ENCODE measurements around the gene SENP5. TPM values are rescaled to one million over a fixed set of nuclear protein-coding genes. Genes with fewer than 3 reads are reported as not detected.
A peak's percentile ranks its signal among the peaks of the same experiment; 100 is the strongest.

The SENP5 gene
- polyA plus RNA-seq, 2 donors, result 5.7 to 8.4 TPM

- no peaks in the 10 kb centered on the region for H3K27me3 ChIP-seq (ENCODE audit: control insufficient read depth in 1 of 2, insufficient read depth in 2 of 2, low read length in 2 of 2)
- no peak overlapping the region for H3K4me3 ChIP-seq (ENCODE audit: low read depth in 1 of 2, low read length in 2 of 2)
- H3K36me3 ChIP-seq (ENCODE audit: control insufficient read depth in 2 of 2, insufficient read depth in 2 of 2, low read length in 1 of 2), result peaks cover 0 to 12% of the 10 kb centered on the region in 2 donors
- peaks cover 3 to 5% of the 10 kb centered on the region in 2 donors for H3K4me1 ChIP-seq (ENCODE audit: control insufficient read depth in 2 of 2, insufficient read depth in 2 of 2, low read length in 1 of 2)
- no peaks in the 10 kb centered on the region for H3K9me3 ChIP-seq (ENCODE audit: control insufficient read depth in 2 of 2, insufficient read depth in 1 of 2, low read depth in 1 of 2, low read length in 1 of 2)
- WGBS, 2 donors, result 91 to 93% methylated on average over 11 of the region's 11 CpGs
- no peak overlapping the region for H3K27ac ChIP-seq (ENCODE audit: low read depth in 2 of 2, low read length in 1 of 2)
These were observed 97.5 kb downstream of the SENP5 start for GRCh38 chr3:196965112-196965803.

- Histone ChIP-seq H3K27me3 (ENCODE audit: control insufficient read depth in 1 of 2, insufficient read depth in 2 of 2, low read length in 2 of 2) (no peaks in the 10 kb centered on the region), H3K36me3 (ENCODE audit: control insufficient read depth in 2 of 2, insufficient read depth in 2 of 2, low read length in 1 of 2) (peaks cover 0 to 12% of the 10 kb centered on the region in 2 donors), H3K9me3 (ENCODE audit: control insufficient read depth in 2 of 2, insufficient read depth in 1 of 2, low read depth in 1 of 2, low read length in 1 of 2) (no peaks in the 10 kb centered on the region), H3K4me3 (ENCODE audit: low read depth in 1 of 2, low read length in 2 of 2) (no peak overlapping the region), H3K4me1 (ENCODE audit: control insufficient read depth in 2 of 2, insufficient read depth in 2 of 2, low read length in 1 of 2) (peaks cover 3 to 5% of the 10 kb centered on the region in 2 donors), H3K27ac (ENCODE audit: low read depth in 2 of 2, low read length in 1 of 2) (no peak overlapping the region)
- WGBS, 2 donors, result 95 to 98% methylated on average over 10 of the region's 10 CpGs
These were observed 98.1 kb downstream of the SENP5 start for GRCh38 chr3:196965804-196966173.

- peaks cover 0 to 12% of the 10 kb centered on the region in 2 donors for H3K36me3 ChIP-seq (ENCODE audit: control insufficient read depth in 2 of 2, insufficient read depth in 2 of 2, low read length in 1 of 2)
- no peak overlapping the region for H3K27ac ChIP-seq (ENCODE audit: low read depth in 2 of 2, low read length in 1 of 2)
- H3K27me3 ChIP-seq (ENCODE audit: control insufficient read depth in 1 of 2, insufficient read depth in 2 of 2, low read length in 2 of 2), result no peaks in the 10 kb centered on the region
- H3K9me3 ChIP-seq (ENCODE audit: control insufficient read depth in 2 of 2, insufficient read depth in 1 of 2, low read depth in 1 of 2, low read length in 1 of 2), result no peaks in the 10 kb centered on the region
- 82 to 85% methylated on average over 47 of the region's 47 CpGs for WGBS, 2 donors
- H3K4me3 ChIP-seq (ENCODE audit: low read depth in 1 of 2, low read length in 2 of 2), result no peak overlapping the region
- peaks cover 3 to 5% of the 10 kb centered on the region in 2 donors for H3K4me1 ChIP-seq (ENCODE audit: control insufficient read depth in 2 of 2, insufficient read depth in 2 of 2, low read length in 1 of 2)
These were observed 99.0 kb downstream of the SENP5 start for GRCh38 chr3:196966526-196967401.

- peaks cover 3 to 5% of the 10 kb centered on the region in 2 donors for H3K4me1 ChIP-seq (ENCODE audit: control insufficient read depth in 2 of 2, insufficient read depth in 2 of 2, low read length in 1 of 2)
- no peaks in the 10 kb centered on the region for H3K9me3 ChIP-seq (ENCODE audit: control insufficient read depth in 2 of 2, insufficient read depth in 1 of 2, low read depth in 1 of 2, low read length in 1 of 2)
- peak overlapping the region; percentile 79 to 85 for H3K4me3 ChIP-seq (ENCODE audit: low read depth in 1 of 2, low read length in 2 of 2)
- peaks cover 0 to 12% of the 10 kb centered on the region in 2 donors for H3K36me3 ChIP-seq (ENCODE audit: control insufficient read depth in 2 of 2, insufficient read depth in 2 of 2, low read length in 1 of 2)
- H3K27me3 ChIP-seq (ENCODE audit: control insufficient read depth in 1 of 2, insufficient read depth in 2 of 2, low read length in 2 of 2), result no peaks in the 10 kb centered on the region
- WGBS, 2 donors, result 72 to 73% methylated on average over 35 of the region's 35 CpGs
- no peak overlapping the region for H3K27ac ChIP-seq (ENCODE audit: low read depth in 2 of 2, low read length in 1 of 2)
These were observed 99.9 kb downstream of the SENP5 start for GRCh38 chr3:196967412-196968232.

GRCh38 chr3:196968233-196969133, 100.8 kb downstream of the SENP5 start, which contains the start of gene PIGZ:
TSS of gene PIGZ (minus strand) at chr3:196968833. CDS start at chr3:196952031, 16,802 bp downstream.
- Histone ChIP-seq H3K9me3 (ENCODE audit: control insufficient read depth in 2 of 2, insufficient read depth in 1 of 2, low read depth in 1 of 2, low read length in 1 of 2) (no peaks in the 10 kb centered on the region), H3K27me3 (ENCODE audit: control insufficient read depth in 1 of 2, insufficient read depth in 2 of 2, low read length in 2 of 2) (no peaks in the 10 kb centered on the region), H3K27ac (ENCODE audit: low read depth in 2 of 2, low read length in 1 of 2) (peak within 1 kb of the TSS; percentile 59 to 65), H3K36me3 (ENCODE audit: control insufficient read depth in 2 of 2, insufficient read depth in 2 of 2, low read length in 1 of 2) (peaks cover 0 to 12% of the 10 kb centered on the region in 2 donors), H3K4me3 (ENCODE audit: low read depth in 1 of 2, low read length in 2 of 2) (peak within 1 kb of the TSS; percentile 79 to 85), H3K4me1 (ENCODE audit: control insufficient read depth in 2 of 2, insufficient read depth in 2 of 2, low read length in 1 of 2) (peaks cover 3 to 5% of the 10 kb centered on the region in 2 donors)
- 2 to 3% methylated on average over 59 to 98 of the region's 98 CpGs for WGBS, 2 donors

- Histone ChIP-seq H3K27ac (ENCODE audit: low read depth in 2 of 2, low read length in 1 of 2) (peak overlapping the region; percentile 59 to 65), H3K36me3 (ENCODE audit: control insufficient read depth in 2 of 2, insufficient read depth in 2 of 2, low read length in 1 of 2) (peaks cover 0 to 12% of the 10 kb centered on the region in 2 donors), H3K27me3 (ENCODE audit: control insufficient read depth in 1 of 2, insufficient read depth in 2 of 2, low read length in 2 of 2) (no peaks in the 10 kb centered on the region), H3K4me1 (ENCODE audit: control insufficient read depth in 2 of 2, insufficient read depth in 2 of 2, low read length in 1 of 2) (peaks cover 3 to 5% of the 10 kb centered on the region in 2 donors), H3K4me3 (ENCODE audit: low read depth in 1 of 2, low read length in 2 of 2) (peak overlapping the region; percentile 79 to 85), H3K9me3 (ENCODE audit: control insufficient read depth in 2 of 2, insufficient read depth in 1 of 2, low read depth in 1 of 2, low read length in 1 of 2) (no peaks in the 10 kb centered on the region)
- WGBS, 2 donors, result 0 to 1% methylated on average over 40 to 72 of the region's 72 CpGs
These were observed 101.5 kb downstream of the SENP5 start for GRCh38 chr3:196969134-196969659.

GRCh38 chr3:196969660-196970546, 102.2 kb downstream of the SENP5 start:
- Histone ChIP-seq H3K36me3 (ENCODE audit: control insufficient read depth in 2 of 2, insufficient read depth in 2 of 2, low read length in 1 of 2) (peaks cover 0 to 12% of the 10 kb centered on the region in 2 donors), H3K4me3 (ENCODE audit: low read depth in 1 of 2, low read length in 2 of 2) (peak overlapping the region; percentile 79 to 85), H3K9me3 (ENCODE audit: control insufficient read depth in 2 of 2, insufficient read depth in 1 of 2, low read depth in 1 of 2, low read length in 1 of 2) (no peaks in the 10 kb centered on the region), H3K27me3 (ENCODE audit: control insufficient read depth in 1 of 2, insufficient read depth in 2 of 2, low read length in 2 of 2) (no peaks in the 10 kb centered on the region), H3K27ac (ENCODE audit: low read depth in 2 of 2, low read length in 1 of 2) (peak overlapping the region; percentile 59 to 65), H3K4me1 (ENCODE audit: control insufficient read depth in 2 of 2, insufficient read depth in 2 of 2, low read length in 1 of 2) (peaks cover 3 to 5% of the 10 kb centered on the region in 2 donors)
- WGBS, 2 donors, result 8 to 13% methylated on average over 62 to 100 of the region's 100 CpGs
